Measurements from ENCODE around the gene ASCL4. TPM values are rescaled to one million over a fixed set of nuclear protein-coding genes. Genes with fewer than 3 reads are reported as not detected.
"Not testable (repeated sequence)": the region's sequence is repeated elsewhere in the genome, so short reads cannot be mapped to it uniquely, and the experiment has no call there.

ASCL4 gene
- total RNA-seq: not detected
- under 1 TPM in 1 of 3 donors, not detected in 2; 0.10 TPM for polyA plus RNA-seq
- long read RNA-seq, donor 1: 0 reads
- long read RNA-seq, donor 2: 0 reads
- long read RNA-seq, donor 3: 0 reads
- long read RNA-seq, donor 4: 0 reads
- long read RNA-seq, donor 5: 0 reads
- long read RNA-seq, donor 6: 0 reads
- long read RNA-seq, donor 7, partial matches to known transcripts: 0 of 1 reads
- long read RNA-seq, donor 7, other reads (novel, unspliced or antisense): 0 of 1 reads
- long read RNA-seq, donor 8: 0 reads
- long read RNA-seq, donor 9: 0 reads
- long read RNA-seq, donor 10: 0 reads

- intact Hi-C loops (cut with DNase I; ENCODE audit: low total_unique reads): loop anchor here (10.0 kb wide), 1 partner anchor 110 kb away; no protein-coding TSS in a partner anchor
- Histone ChIP-seq H3K9me3 (no peaks in the 10 kb centered on the region), H3K27ac (peak within 1 kb of the TSS in 1 of 5 donors; percentile 25), H3K36me3 (no peaks in the 10 kb centered on the region), H3K27me3 (peaks cover 0 to 54% (median 24%) of the 10 kb centered on the region in 3 donors), H3K4me3 (peak within 1 kb of the TSS; percentile 28 to 51 (median 38)), H3K4me1 (peaks cover 0 to 20% (median 15%) of the 10 kb centered on the region in 4 donors)
- 43 to 58% (median 48%) methylated on average over 13 of the region's 13 CpGs for WGBS, 5 donors
- no peak for TF ChIP-seq POLR2AphosphoS5 (IDR thresholded peaks at IDR 0.05)
- TF ChIP-seq POLR2A (IDR thresholded peaks at IDR 0.05): no peak
- no peak for TF ChIP-seq CTCF (IDR thresholded peaks at IDR 0.05)
- TF ChIP-seq EP300 (IDR thresholded peaks at IDR 0.05): no peak
- no peak for DNase-seq
Observed at GRCh38 chr12:107774349-107775029, at the start of gene ASCL4. ASCL4 (plus strand) TSS chr12:107774704; CDS start chr12:107775219, 515 bp downstream.

- DNase-seq; H3K4me3 ChIP-seq; intact Hi-C loops (cut with DNase I; ENCODE audit: low total_unique reads); H3K27me3 ChIP-seq; H3K9me3 ChIP-seq; H3K4me1 ChIP-seq; H3K27ac ChIP-seq: not testable (repeated sequence)
- 68 to 77% (median 70%) methylated on average over 1 of the region's 1 CpG for WGBS, 5 donors
- H3K36me3 ChIP-seq: peaks cover 0 to 17% (median 9%) of the 10 kb centered on the region in 4 donors
Observed at GRCh38 chr12:107727327-107727726, 47.2 kb upstream of the ASCL4 start.

- peaks cover 0 to 17% (median 9%) of the 10 kb centered on the region in 4 donors for H3K36me3 ChIP-seq
- intact Hi-C loops (cut with DNase I; ENCODE audit: low total_unique reads); H3K27me3 ChIP-seq; DNase-seq; H3K4me3 ChIP-seq; H3K27ac ChIP-seq; H3K9me3 ChIP-seq; H3K4me1 ChIP-seq: not testable (repeated sequence)
- WGBS, 5 donors: no CpG with 5 or more reads among the region's 1 CpG
Observed at GRCh38 chr12:107727742-107728141, 46.8 kb upstream of the ASCL4 start.

- Histone ChIP-seq H3K4me1 (no peaks in the 10 kb centered on the region), H3K36me3 (peaks cover 19 to 41% (median 37%) of the 10 kb centered on the region in 4 donors), H3K27ac (no peak overlapping the region), H3K9me3 (no peaks in the 10 kb centered on the region), H3K27me3 (no peaks in the 10 kb centered on the region), H3K4me3 (no peak overlapping the region)
- intact Hi-C loops (cut with DNase I; ENCODE audit: low total_unique reads): no loop called here
- DNase-seq: no peak
- no peak for TF ChIP-seq POLR2A (IDR thresholded peaks at IDR 0.05)
- no peak for TF ChIP-seq EP300 (IDR thresholded peaks at IDR 0.05)
- no peak for TF ChIP-seq CTCF (IDR thresholded peaks at IDR 0.05)
- no peak for TF ChIP-seq POLR2AphosphoS5 (IDR thresholded peaks at IDR 0.05)
- 28 to 56% (median 43%) methylated on average over 4 of the region's 4 CpGs for WGBS, 5 donors
Observed at GRCh38 chr12:107730618-107731341, 43.7 kb upstream of the ASCL4 start.

GRCh38 chr12:107731366-107731765 lies 43.1 kb upstream of the ASCL4 start:
- TF ChIP-seq POLR2A (IDR thresholded peaks at IDR 0.05): no peak
- H3K4me1 ChIP-seq: no peaks in the 10 kb centered on the region
- peak in 1 of 2 donors; percentile 5 for DNase-seq
- H3K36me3 ChIP-seq: peaks cover 25 to 46% (median 43%) of the 10 kb centered on the region in 4 donors
- 63 to 78% (median 71%) methylated on average over 4 of the region's 4 CpGs for WGBS, 5 donors
- no peaks in the 10 kb centered on the region for H3K27me3 ChIP-seq
- no peak overlapping the region for H3K4me3 ChIP-seq
- H3K9me3 ChIP-seq: no peaks in the 10 kb centered on the region
- H3K27ac ChIP-seq: no peak overlapping the region
- intact Hi-C loops (cut with DNase I; ENCODE audit: low total_unique reads): no loop called here
